ENCODE data around the gene SLC35E2B.

DNA sequence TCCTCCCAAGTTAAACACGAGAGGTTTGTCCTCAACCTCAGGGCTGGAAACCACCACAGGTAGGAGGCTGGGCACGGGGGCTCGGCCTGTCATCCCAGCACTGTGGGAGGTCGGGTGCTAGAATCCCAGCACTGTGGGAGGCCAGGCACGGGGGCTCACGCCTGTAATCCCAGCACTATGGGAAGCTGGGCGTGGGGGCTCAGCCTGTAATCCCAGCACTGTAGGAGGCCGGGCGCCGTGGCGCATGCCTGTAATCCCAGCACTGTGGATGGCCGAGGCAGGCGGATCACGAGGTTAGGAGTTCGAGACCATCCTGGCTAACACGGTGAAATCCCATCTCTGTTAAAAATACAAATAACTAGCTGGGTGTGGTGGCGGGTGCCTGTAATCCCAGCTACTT is 38.3 kb upstream of the SLC35E2B start:
- TF ChIP-seq, protein P1, sequence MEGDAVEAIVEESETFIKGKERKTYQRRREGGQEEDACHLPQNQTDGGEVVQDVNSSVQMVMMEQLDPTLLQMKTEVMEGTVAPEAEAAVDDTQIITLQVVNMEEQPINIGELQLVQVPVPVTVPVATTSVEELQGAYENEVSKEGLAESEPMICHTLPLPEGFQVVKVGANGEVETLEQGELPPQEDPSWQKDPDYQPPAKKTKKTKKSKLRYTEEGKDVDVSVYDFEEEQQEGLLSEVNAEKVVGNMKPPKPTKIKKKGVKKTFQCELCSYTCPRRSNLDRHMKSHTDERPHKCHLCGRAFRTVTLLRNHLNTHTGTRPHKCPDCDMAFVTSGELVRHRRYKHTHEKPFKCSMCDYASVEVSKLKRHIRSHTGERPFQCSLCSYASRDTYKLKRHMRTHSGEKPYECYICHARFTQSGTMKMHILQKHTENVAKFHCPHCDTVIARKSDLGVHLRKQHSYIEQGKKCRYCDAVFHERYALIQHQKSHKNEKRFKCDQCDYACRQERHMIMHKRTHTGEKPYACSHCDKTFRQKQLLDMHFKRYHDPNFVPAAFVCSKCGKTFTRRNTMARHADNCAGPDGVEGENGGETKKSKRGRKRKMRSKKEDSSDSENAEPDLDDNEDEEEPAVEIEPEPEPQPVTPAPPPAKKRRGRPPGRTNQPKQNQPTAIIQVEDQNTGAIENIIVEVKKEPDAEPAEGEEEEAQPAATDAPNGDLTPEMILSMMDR (IDR thresholded peaks at IDR 0.05; ENCODE audit: insufficient read depth, low read depth, low read length), result no peak
- no peak for TF ChIP-seq EZH2 (IDR thresholded peaks at IDR 0.05; ENCODE audit: insufficient read depth, low read length)
